Mucosa of descending colon (tissue), 3 donors: ENCODE measurements around the gene COMMD1. TPM values are rescaled to one million over a fixed set of nuclear protein-coding genes. Genes with fewer than 3 reads are reported as not detected.
"Not testable (repeated sequence)": the region's sequence is repeated elsewhere in the genome, so short reads cannot be mapped to it uniquely, and the experiment has no call there.

ENCODE experiments used
- ATAC-seq: fragments of 200-7000 bp; cut with Tn5 transposase; one replicate; pipeline ENCODE4 v1.9.1; 2020; ENCODE audit warnings: mild to moderate bottlenecking, moderate library complexity
- DNase-seq, 3 donors: peaks; one replicate each; pipeline ENCODE4 v3.0.0-alpha.2; 2020
- H3K36me3 ChIP-seq: fragments of 200-600 bp; one replicate; pipeline ENCODE4 v1.8.0; 2021; ENCODE audit warnings: low read depth, mild to moderate bottlenecking
- H3K4me1 ChIP-seq: fragments of 200-600 bp; one replicate; pipeline ENCODE4 v1.8.0; 2021; ENCODE audit warnings: low read depth, mild to moderate bottlenecking
- H3K4me3 ChIP-seq: fragments of 200-600 bp; one replicate; pipeline ENCODE4 v1.8.0; 2021; ENCODE audit warnings: mild to moderate bottlenecking
- H3K9me3 ChIP-seq: fragments of 200-600 bp; one replicate; pipeline ENCODE4 v1.8.0; 2021; ENCODE audit warnings: mild to moderate bottlenecking
- intact Hi-C, 2 donors: fragments of 100-400 bp; cut with DNase I in 1 of 2; cut with micrococcal nuclease in 1 of 2; formaldehyde crosslinking; loops; one replicate each; pipeline versions ENCODE4 v1.11.0 to v1.11.1; 2022; cut with DNase I, micrococcal nuclease
- total RNA-seq, 3 donors: library from RNA; stranded (reverse); fragmentation: NEBNext Ultra II Directional in 2 of 3; extraction: Animal tissue kit (Norgen Biotek cat#: 25700) in 2 of 3; gene quantifications; one replicate each; pipeline versions ENCODE4 v1.2.1 to v1.2.4, GENCODE V29; 2021 to 2023
- TF ChIP-seq, protein P1 (sequence below): fragments of 200-600 bp; IDR thresholded peaks from one replicate; pipeline ENCODE4 v1.8.0; 2022; ENCODE audit warnings: antibody characterized with exemption, mild to moderate bottlenecking
- donor health status: DM: no; HTN: no; CAD: no; lungs with moderate emphysema.
- donor health status: DM: no; HTN: no; CAD: no.
- donor health status: DM: no; HTN: yes; CAD: no.

COMMD1 gene
- total RNA-seq, 3 donors from 2014 or later, result 21.5 to 33.5 (median 24.8) TPM

DNA sequence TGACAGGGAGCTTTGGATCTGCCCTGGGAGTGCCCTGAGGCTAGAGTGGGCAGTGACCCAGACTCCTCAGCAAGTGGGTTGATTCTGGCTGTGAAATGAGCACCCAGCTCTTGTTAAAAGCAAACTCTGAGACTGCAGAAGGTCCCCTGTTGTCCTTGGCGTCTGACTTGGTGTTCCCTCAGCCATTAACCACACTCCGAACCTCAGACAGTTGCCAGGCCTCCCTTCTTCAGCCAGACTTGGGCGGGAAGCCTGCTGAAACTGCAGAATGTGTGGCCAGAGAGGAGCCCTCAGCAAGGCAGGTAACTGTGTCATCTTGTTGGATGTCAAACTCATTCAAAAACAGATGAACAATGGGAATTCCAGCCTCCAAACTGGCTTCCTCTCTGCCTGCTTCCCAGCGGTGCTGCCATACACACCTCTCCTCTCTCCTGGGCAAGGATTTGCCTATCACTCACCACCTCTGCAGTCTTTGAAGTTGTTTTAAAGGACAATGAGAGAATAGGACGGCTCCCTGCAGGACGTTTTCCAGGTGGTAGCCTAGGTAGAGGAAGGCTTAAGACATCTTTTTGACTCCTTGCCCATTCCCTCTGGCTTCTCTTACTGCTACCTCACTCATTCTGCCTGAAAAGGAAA is 251.5 kb downstream of the COMMD1 start:
- Histone ChIP-seq H3K4me1 (no peaks in the 10 kb centered on the region), H3K36me3 (no peaks in the 10 kb centered on the region), H3K9me3 (peaks cover 5% of the 10 kb centered on the region), H3K4me3 (no peak overlapping the region)
- DNase-seq, result no peak
- TF ChIP-seq, protein P1, sequence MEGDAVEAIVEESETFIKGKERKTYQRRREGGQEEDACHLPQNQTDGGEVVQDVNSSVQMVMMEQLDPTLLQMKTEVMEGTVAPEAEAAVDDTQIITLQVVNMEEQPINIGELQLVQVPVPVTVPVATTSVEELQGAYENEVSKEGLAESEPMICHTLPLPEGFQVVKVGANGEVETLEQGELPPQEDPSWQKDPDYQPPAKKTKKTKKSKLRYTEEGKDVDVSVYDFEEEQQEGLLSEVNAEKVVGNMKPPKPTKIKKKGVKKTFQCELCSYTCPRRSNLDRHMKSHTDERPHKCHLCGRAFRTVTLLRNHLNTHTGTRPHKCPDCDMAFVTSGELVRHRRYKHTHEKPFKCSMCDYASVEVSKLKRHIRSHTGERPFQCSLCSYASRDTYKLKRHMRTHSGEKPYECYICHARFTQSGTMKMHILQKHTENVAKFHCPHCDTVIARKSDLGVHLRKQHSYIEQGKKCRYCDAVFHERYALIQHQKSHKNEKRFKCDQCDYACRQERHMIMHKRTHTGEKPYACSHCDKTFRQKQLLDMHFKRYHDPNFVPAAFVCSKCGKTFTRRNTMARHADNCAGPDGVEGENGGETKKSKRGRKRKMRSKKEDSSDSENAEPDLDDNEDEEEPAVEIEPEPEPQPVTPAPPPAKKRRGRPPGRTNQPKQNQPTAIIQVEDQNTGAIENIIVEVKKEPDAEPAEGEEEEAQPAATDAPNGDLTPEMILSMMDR, result no peak
- intact Hi-C loops, result no loop called here
- no peak for ATAC-seq

DNA sequence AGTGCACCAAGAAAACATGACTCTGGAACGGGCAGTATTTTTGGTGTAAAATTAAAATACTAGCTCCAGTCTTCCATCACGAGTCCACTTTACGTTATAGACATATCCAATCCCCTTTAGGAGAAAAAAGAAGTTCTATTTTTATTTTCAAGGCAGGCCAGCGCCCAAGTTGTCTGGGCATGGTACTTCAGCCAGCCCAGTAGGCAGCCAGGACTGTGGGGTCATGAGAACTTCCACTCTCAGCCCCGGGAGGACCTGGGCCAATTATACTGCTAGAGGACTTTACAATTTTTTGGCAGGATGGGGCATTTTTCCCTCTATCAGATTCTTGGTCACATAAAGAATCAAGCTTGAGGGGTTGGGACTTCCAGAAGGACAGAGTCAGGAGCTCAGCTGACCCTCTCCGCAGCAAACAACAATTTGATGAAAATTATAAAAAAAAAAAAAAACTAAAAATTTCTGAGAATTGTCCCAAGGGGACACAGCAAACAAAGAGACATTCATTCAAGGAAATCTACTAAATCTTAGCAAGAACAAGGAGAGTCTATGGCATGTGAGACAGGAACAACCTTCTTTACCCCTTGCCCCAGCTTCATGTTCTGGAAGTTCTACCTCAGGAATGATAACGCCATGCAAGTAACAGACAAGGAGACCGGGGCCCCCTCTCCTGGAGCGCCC is 253.1 kb downstream of the COMMD1 start:
- Histone ChIP-seq H3K4me1 (no peaks in the 10 kb centered on the region), H3K9me3 (peaks cover 5% of the 10 kb centered on the region), H3K4me3 (no peak overlapping the region), H3K36me3 (no peaks in the 10 kb centered on the region)
- ATAC-seq (no peak), DNase-seq (no peak)
- TF ChIP-seq, protein P1, result no peak
- intact Hi-C loops, result no loop called here

DNA sequence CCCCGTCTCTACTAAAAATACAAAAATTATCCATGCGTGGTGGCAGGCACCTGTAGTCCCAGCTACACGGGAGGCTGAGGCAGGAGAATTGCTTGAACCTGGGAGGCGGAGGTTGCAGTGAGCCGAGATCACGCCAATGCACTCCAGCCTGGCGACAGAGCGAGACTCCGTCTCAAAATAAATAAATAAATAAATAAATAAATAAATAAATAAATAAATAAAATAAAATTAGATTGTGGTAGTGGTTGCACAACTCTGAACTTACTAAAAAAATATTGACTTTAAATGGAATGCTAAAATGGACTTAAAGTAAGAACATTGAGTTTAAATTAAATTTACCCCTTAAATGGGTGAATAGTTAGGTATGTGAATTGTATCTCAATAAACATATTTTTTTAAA is 255.2 kb downstream of the COMMD1 start:
- intact Hi-C loops, ATAC-seq: not testable (repeated sequence)

DNA sequence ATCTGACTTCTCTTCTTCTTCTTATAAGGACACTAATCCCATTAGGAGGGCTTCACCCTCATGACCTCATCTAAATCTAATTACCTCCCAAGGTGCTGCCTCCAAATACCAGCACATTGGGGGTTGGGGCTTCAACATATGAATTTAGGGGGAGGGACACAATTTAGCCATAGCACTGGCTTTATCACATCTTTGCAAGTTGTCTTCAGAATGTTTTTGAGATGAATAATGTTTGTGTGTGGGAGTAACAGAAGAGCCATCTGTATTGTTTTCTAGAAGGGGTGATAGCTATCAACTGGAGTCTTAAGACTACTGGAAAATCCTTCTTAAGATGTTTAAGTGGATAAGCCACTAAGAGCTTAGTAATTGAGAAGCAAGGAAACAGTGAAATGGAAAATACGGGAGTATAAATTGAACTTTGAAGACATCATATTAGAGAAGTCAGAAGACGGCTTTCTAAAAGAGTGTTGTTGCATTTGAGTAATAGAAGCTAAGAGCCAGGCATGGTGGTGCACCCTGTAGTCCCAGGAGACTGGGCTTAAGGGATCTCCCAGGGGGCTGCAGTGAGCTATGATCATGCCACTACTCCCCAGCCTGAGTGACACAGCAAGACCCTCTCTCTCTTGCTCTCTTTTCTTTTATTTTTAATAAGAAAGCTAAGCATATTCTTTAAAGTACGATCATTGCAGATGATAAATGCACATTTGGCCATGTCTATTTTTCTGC is 257.8 kb downstream of the COMMD1 start:
- no peaks in the 10 kb centered on the region for H3K4me1 ChIP-seq
- H3K4me3 ChIP-seq, result no peak overlapping the region
- ATAC-seq (no peak), DNase-seq (no peak)
- no peaks in the 10 kb centered on the region for H3K36me3 ChIP-seq
- TF ChIP-seq, protein P1, result no peak
- H3K9me3 ChIP-seq, result no peaks in the 10 kb centered on the region
- intact Hi-C loops, result no loop called here

More for the DNA sequence above, 255.2 kb downstream of the COMMD1 start:
- not testable (repeated sequence) for H3K36me3 ChIP-seq, H3K4me1 ChIP-seq, H3K9me3 ChIP-seq, DNase-seq, H3K4me3 ChIP-seq

DNA sequence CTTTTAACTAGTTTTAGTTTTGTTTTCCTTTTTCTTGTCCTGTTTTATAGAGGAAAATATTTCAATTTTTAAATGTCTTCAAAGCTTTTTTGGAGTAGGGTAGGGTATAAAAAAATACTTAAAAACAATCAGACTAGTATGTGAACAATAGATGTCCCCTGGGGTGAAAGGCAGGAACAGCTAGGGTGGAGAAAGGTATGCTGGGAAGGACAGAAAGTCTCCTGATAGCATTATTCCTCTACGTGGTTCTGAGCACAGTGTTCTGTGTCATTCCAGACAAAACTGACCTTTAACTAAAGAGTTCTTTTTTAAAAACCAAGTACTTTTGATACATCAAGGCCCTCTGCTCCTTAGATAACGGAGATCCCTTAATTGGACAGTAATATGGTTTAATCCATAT is 258.4 kb downstream of the COMMD1 start:
- no peaks in the 10 kb centered on the region for H3K9me3 ChIP-seq
- DNase-seq (no peak), ATAC-seq (no peak)
- TF ChIP-seq, protein P1, result no peak
- no peak overlapping the region for H3K4me3 ChIP-seq
- intact Hi-C loops, result no loop called here
- H3K4me1 ChIP-seq, result no peaks in the 10 kb centered on the region
- no peaks in the 10 kb centered on the region for H3K36me3 ChIP-seq

DNA sequence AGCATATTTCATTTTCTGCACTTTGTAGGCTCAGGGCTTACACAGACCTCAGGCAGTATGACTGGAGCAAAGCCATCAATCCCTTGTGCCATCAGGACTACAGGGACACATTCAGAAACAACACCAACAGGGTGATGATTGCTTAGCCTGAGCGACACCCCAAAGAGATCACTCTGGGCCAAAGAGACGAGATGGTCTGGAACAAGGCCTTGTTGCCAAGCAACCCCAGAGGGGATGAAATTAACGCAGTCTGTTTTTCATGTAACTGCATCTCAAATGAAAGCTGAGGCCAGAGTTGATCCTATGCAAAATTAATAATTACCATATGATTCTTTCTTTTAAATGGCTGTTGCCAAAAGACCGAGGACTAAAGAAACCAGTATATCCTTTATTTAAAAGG is 270.3 kb downstream of the COMMD1 start:
- intact Hi-C loops, result no loop called here
- Histone ChIP-seq H3K9me3 (no peaks in the 10 kb centered on the region), H3K36me3 (no peaks in the 10 kb centered on the region), H3K4me1 (no peaks in the 10 kb centered on the region), H3K4me3 (no peak overlapping the region)
- TF ChIP-seq, protein P1, result no peak
- DNase-seq, result no peak
- ATAC-seq, result no peak
